Endothelial cell of umbilical vein (primary cell): Measurements from ENCODE around the gene CATSPERD. TPM values are rescaled to one million over a fixed set of nuclear protein-coding genes. Genes with fewer than 3 reads are reported as not detected.

Experiments
- BruUV-seq: library from RNA; stranded (reverse); fragments of 400-500 nt; replicated peaks from 2 replicates; lab custom pipeline; 2021; lab: Mats Ljungman, UMichigan
- CTCF ChIA-PET: fragments of 300-600, 350-600 bp; sonication (Branson Sonifier 250); formaldehyde crosslinking; loops from one replicate; lab custom pipeline; 2021; ENCODE audit warnings: antibody characterized with exemption, inconsistent platforms; lab: Charles Lee
- POLR2A ChIA-PET: fragments of 300-600, 350-600 bp; sonication (Branson Sonifier 250); formaldehyde crosslinking; loops from one replicate; lab custom pipeline; 2021; ENCODE audit warnings: antibody characterized with exemption, inconsistent platforms; lab: Charles Lee
- DNase-seq: peaks from one replicate; pipeline ENCODE4 v3.0.0-alpha.2; 2011; ENCODE audit warnings: low read depth, low spot score
- FAIRE-seq: peaks from 2 replicates; lab custom pipeline; 2011; peaks lifted over from hg19 to GRCh38; lab: Jason Lieb, UNC
- H2AFZ ChIP-seq: 2 replicates; pipeline ENCODE4 v1.6.0; 2012; ENCODE audit warnings: low read depth, low read length, control low read depth, inconsistent platforms
- H3K27ac ChIP-seq: 2 replicates; pipeline ENCODE4 v1.5.1; 2011; ENCODE audit warnings: low read depth, mild to moderate bottlenecking, control low read depth, low read length, moderate library complexity; ENCODE audit not compliant: insufficient read depth
- H3K27me3 ChIP-seq, 2 experiments: 2 replicates each; pipeline versions ENCODE4 v1.6.0 to v1.6.1; 2011; ENCODE audit warnings: low read length in 2 of 2, mixed read lengths in 1 of 2; ENCODE audit not compliant: control insufficient read depth in 2 of 2, insufficient read depth in 2 of 2
- H3K36me3 ChIP-seq, 2 experiments: 2 replicates in 1 of 2; 3 replicates in 1 of 2; pipeline ENCODE4 v1.5.1; 2011; ENCODE audit warnings: low read length in 2 of 2, mild to moderate bottlenecking in 1 of 2, moderate library complexity in 1 of 2; ENCODE audit not compliant: control insufficient read depth in 2 of 2, insufficient read depth in 2 of 2; ENCODE audit errors: extremely low read depth in 1 of 2
- H3K4me1 ChIP-seq: 3 replicates; pipeline ENCODE4 v1.5.1; 2011; ENCODE audit warnings: mild to moderate bottlenecking, low read length; ENCODE audit not compliant: control insufficient read depth, insufficient read depth; ENCODE audit errors: extremely low read depth
- H3K4me2 ChIP-seq: 2 replicates; pipeline ENCODE4 v1.6.1; 2011; ENCODE audit warnings: low read length, control low read depth, mixed read lengths; ENCODE audit not compliant: insufficient read depth
- H3K4me3 ChIP-seq, 3 experiments: fragments of 200-600 bp in 1 of 3; sonication (generic), shearing (Covaris generic) in 1 of 3; replicated peaks in 1 of 3; 2 replicates each; pipeline ENCODE4 v1.5.1; 2011 to 2016; ENCODE audit warnings: control low read depth in 3 of 3, low read length in 3 of 3, mild to moderate bottlenecking in 2 of 3, inconsistent platforms in 1 of 3, low read depth in 1 of 3, moderate library complexity in 1 of 3; ENCODE audit not compliant: insufficient read depth in 1 of 3
- H3K79me2 ChIP-seq: 2 replicates; pipeline ENCODE4 v1.6.0; 2012; ENCODE audit warnings: low read length, inconsistent platforms; ENCODE audit not compliant: control insufficient read depth, insufficient read depth
- H3K9ac ChIP-seq: replicated peaks from 2 replicates; pipeline ENCODE3; 2011; ENCODE audit warnings: low read length, control low read depth; ENCODE audit not compliant: insufficient read depth; ENCODE audit errors: extremely low read depth
- H3K9me1 ChIP-seq: replicated peaks from 3 replicates; pipeline ENCODE4 v1.6.0; 2011; ENCODE audit warnings: mild to moderate bottlenecking, low read length; ENCODE audit not compliant: control insufficient read depth, insufficient read depth; ENCODE audit errors: extremely low read depth
- H3K9me3 ChIP-seq: replicated peaks from 2 replicates; pipeline ENCODE4 v1.5.1; 2012; ENCODE audit warnings: low read length, inconsistent platforms; ENCODE audit not compliant: control insufficient read depth, insufficient read depth
- H4K20me1 ChIP-seq: replicated peaks from 2 replicates; pipeline ENCODE3; 2011; ENCODE audit warnings: mild to moderate bottlenecking, low read length; ENCODE audit not compliant: control insufficient read depth, insufficient read depth; ENCODE audit errors: extremely low read depth
- EZH2 ChIP-seq: IDR thresholded peaks from 2 replicates; pipeline ENCODE4 v1.6.1; 2012; ENCODE audit warnings: borderline replicate concordance, low read depth, mild to moderate bottlenecking, moderate library complexity, low read length, inconsistent platforms; ENCODE audit not compliant: severe bottlenecking
- FOS ChIP-seq: IDR thresholded peaks from 2 replicates; pipeline ENCODE4 v1.6.1; 2011; ENCODE audit warnings: mild to moderate bottlenecking, low read length, moderate library complexity, borderline replicate concordance; ENCODE audit not compliant: insufficient read depth
- GATA2 ChIP-seq: IDR thresholded peaks from 2 replicates; pipeline ENCODE4 v1.7.0; 2011; ENCODE audit warnings: low read depth, mild to moderate bottlenecking, moderate library complexity, mixed read lengths, low read length; ENCODE audit not compliant: insufficient read length, insufficient read depth
- JUN ChIP-seq: IDR thresholded peaks from 2 replicates; pipeline ENCODE4 v1.6.1; 2011; ENCODE audit warnings: borderline replicate concordance, low read depth; ENCODE audit not compliant: insufficient read length, insufficient read depth
- MYC ChIP-seq: IDR thresholded peaks from one replicate; pipeline ENCODE4 v1.6.1; 2011; ENCODE audit warnings: mild to moderate bottlenecking, low read depth, low read length
- POLR2A ChIP-seq: IDR thresholded peaks from 2 replicates; pipeline ENCODE4 v1.6.1; 2012; ENCODE audit warnings: low read depth, mild to moderate bottlenecking, control low read depth, low read length
- POLR2AphosphoS5 ChIP-seq: IDR thresholded peaks from 2 replicates; pipeline ENCODE4 v1.6.1; 2012; ENCODE audit warnings: low read depth, mild to moderate bottlenecking, control low read depth, low read length, moderate library complexity; ENCODE audit not compliant: insufficient read depth
- dilution Hi-C: fragments of 300-500 bp; cut with MboI; formaldehyde crosslinking; loops from one replicate; pipeline ENCODE4 v1.15.0; 2019; ENCODE audit warnings: low sequenced_read_pairs; ENCODE audit not compliant: extremely low pct_ligation_motif_present
- intact Hi-C: fragments of 100-400 bp; cut with micrococcal nuclease; formaldehyde crosslinking; loops from one replicate; pipeline ENCODE4 v1.10.0; 2022
- polyA plus RNA-seq, 4 experiments: library from polyadenylated mRNA; depleted of rRNA in 3 of 4; stranded (reverse) in 3 of 4; unstranded in 1 of 4; fragments of >200 nt; gene quantifications; 2 replicates each; pipeline versions ENCODE4 v1.2.1 to v1.2.3, GENCODE V29; 2011 to 2012; ENCODE audit warnings: missing spikeins in 1 of 4
- total RNA-seq: library from RNA; stranded (reverse); gene quantifications from 2 replicates; pipeline ENCODE4 v1.2.3, GENCODE V29; 2021
- TF ChIP-seq, protein P1 (sequence below): IDR thresholded peaks from 2 replicates; pipeline ENCODE4 v1.6.1; 2011; ENCODE audit not compliant: insufficient read depth, insufficient read length
- TF ChIP-seq, protein P2 (sequence below), 2 donors: IDR thresholded peaks; 1 replicate in 1 of 2; 2 replicates in 1 of 2; pipeline ENCODE4 v1.5.1; 2011; ENCODE audit warnings: low read length in 2 of 2, mild to moderate bottlenecking in 2 of 2, moderate library complexity in 2 of 2, control low read depth in 1 of 2, inconsistent platforms in 1 of 2, low read depth in 1 of 2; ENCODE audit not compliant: insufficient read depth in 1 of 2; ENCODE audit errors: extremely low read depth in 1 of 2

CATSPERD gene
- total and polyA plus RNA-seq, 2 donors (not counting 3 experiments of a cell fraction or from before 2014, with no cell fraction given) = not detected

DNA sequence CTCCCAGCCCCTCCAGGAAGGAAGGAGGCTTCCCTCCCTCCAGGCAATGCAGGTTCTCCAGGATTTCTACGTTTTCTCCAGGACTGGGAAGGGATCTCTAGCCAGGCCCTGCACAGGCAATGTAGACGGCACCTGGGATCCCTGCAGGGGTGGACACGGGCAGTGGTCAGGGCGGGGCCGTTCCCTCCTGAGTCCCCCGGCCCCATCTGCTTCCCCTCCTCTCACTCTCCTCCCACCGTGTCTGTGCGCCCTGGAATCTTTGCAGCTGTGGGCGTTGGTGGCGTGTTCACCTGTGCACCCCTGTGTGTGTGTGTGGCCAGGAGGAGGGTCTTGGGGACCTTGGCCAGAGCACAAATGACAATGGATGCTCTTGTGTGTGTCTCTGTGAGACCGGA lies 94.4 kb downstream of the CATSPERD start:
- TF ChIP-seq POLR2A (no peak), FOS (no peak), EZH2 (no peak), GATA2 (no peak), POLR2AphosphoS5 (no peak), MYC (no peak), JUN (no peak)
- TF ChIP-seq, protein P1, sequence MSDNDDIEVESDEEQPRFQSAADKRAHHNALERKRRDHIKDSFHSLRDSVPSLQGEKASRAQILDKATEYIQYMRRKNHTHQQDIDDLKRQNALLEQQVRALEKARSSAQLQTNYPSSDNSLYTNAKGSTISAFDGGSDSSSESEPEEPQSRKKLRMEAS = no peak
- TF ChIP-seq, protein P2, sequence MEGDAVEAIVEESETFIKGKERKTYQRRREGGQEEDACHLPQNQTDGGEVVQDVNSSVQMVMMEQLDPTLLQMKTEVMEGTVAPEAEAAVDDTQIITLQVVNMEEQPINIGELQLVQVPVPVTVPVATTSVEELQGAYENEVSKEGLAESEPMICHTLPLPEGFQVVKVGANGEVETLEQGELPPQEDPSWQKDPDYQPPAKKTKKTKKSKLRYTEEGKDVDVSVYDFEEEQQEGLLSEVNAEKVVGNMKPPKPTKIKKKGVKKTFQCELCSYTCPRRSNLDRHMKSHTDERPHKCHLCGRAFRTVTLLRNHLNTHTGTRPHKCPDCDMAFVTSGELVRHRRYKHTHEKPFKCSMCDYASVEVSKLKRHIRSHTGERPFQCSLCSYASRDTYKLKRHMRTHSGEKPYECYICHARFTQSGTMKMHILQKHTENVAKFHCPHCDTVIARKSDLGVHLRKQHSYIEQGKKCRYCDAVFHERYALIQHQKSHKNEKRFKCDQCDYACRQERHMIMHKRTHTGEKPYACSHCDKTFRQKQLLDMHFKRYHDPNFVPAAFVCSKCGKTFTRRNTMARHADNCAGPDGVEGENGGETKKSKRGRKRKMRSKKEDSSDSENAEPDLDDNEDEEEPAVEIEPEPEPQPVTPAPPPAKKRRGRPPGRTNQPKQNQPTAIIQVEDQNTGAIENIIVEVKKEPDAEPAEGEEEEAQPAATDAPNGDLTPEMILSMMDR (IDR thresholded peaks at IDR 0.05; ENCODE audit: extremely low read depth in 1 of 2, insufficient read depth in 1 of 2, low read depth in 1 of 2, low read length in 2 of 2) = no peak
- no peak overlapping the region for H3K27ac ChIP-seq
- H3K36me3 ChIP-seq = no peaks in the 10 kb centered on the region
- no peaks in the 10 kb centered on the region for H3K4me1 ChIP-seq
- H4K20me1 ChIP-seq = no peaks in the 10 kb centered on the region
- H3K4me2 ChIP-seq = no peak overlapping the region
- no peak for DNase-seq
- H3K9me3 ChIP-seq = no peaks in the 10 kb centered on the region
- dilution Hi-C loops = no loop called here
- no peak overlapping the region for H3K4me3 ChIP-seq
- POLR2A ChIA-PET = no interaction called here
- H2AFZ ChIP-seq = no peak overlapping the region
- H3K27me3 ChIP-seq = no peaks in the 10 kb centered on the region
- intact Hi-C loops = no loop called here
- CTCF ChIA-PET = interaction anchor here (2.3 kb wide), 1 partner anchor 11 kb away, joined by 15 read pairs; the partner anchor contains the start of gene NRTN
- BruUV-seq = no TSS peak
- H3K9me1 ChIP-seq = no peaks in the 10 kb centered on the region
- H3K9ac ChIP-seq = no peak overlapping the region
- no peak for FAIRE-seq
- no peaks in the 10 kb centered on the region for H3K79me2 ChIP-seq
